Ishikawa (cell line): ENCODE measurements around the gene PRG2.

Experiments
- TCF12 ChIP-seq: IDR thresholded peaks from 2 replicates; pipeline ENCODE4 v1.6.1; 2012; ENCODE audit warnings: low read depth
- YY1 ChIP-seq: IDR thresholded peaks from 2 replicates; pipeline ENCODE4 v1.6.1; 2012; ENCODE audit warnings: low read depth

- TF ChIP-seq TCF12, result no peak
- no peak for TF ChIP-seq YY1
Observed at GRCh38 chr11:57370941-57371340, 19.5 kb downstream of the PRG2 start.
